Right lobe of liver (tissue), 4 donors: Measurements from ENCODE around the gene TRIM31.

ENCODE experiments used
- CTCF ChIP-seq, 4 donors: fragments of 200-600 bp in 3 of 4; fragments of 450-650 bp in 1 of 4; IDR thresholded peaks; one replicate each; pipeline versions ENCODE4 v1.5.1 to v1.8.0; 2016 to 2022; ENCODE audit warnings: antibody characterized with exemption in 4 of 4, mild to moderate bottlenecking in 2 of 4
- POLR2A ChIP-seq: fragments of 450-650 bp; IDR thresholded peaks from one replicate; pipeline ENCODE4 v1.6.1; 2017; ENCODE audit warnings: antibody characterized with exemption, mild to moderate bottlenecking
- donor health status: DM: no; HTN: no; CAD: no.
- donor health status: DM: no; HTN: no; CAD: no.
- donor health status: DM: no; HTN: yes; CAD: no.

GRCh38 chr6:30101444-30102413, 11.2 kb downstream of the TRIM31 start:
- TF ChIP-seq CTCF (IDR thresholded peaks at IDR 0.05) (peak in 3 of 4 donors; percentile 12 to 38 (median 21)), POLR2A (peak; percentile 81)
